ENCODE results near the gene MICOS13.
A peak's percentile ranks its signal among the peaks of the same experiment; 100 is the strongest.

Gene MICOS13

DNA sequence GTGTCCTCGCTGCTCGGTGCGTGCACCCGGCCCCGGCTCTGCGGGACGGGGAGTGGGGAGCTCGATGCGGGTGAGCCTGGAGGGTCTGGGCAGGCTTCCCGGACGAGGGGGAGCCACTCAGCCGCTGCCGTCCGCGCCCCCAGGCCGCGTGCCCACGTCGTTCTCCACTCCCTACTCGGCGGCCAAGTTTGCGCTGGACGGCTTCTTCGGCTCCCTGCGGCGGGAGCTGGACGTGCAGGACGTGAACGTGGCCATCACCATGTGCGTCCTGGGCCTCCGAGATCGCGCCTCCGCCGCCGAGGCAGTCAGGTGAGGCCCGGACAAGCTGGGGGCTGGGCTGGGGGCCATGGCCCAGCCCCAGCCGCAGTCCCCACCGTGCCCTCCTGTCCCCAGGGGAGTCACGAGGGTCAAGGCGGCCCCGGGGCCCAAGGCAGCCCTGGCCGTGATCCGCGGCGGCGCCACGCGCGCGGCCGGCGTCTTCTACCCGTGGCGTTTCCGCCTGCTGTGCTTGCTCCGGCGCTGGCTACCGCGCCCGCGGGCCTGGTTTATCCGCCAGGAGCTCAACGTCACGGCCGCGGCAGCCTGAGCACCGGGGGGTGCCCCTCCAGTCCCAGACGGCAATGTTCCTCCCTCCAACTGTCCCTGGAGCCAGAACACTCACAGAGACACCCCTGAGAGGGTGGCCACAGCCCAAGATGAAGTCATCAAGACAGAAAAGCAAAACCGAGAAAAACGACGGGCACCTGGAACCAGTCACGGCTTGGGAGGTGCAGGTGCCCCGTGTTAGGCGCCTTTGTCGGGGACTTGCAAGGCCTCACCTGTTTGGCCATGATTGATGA is 7.3 kb upstream of the MICOS13 start:
- no peak for DNase-seq (ENCODE audit: low read depth)

DNA sequence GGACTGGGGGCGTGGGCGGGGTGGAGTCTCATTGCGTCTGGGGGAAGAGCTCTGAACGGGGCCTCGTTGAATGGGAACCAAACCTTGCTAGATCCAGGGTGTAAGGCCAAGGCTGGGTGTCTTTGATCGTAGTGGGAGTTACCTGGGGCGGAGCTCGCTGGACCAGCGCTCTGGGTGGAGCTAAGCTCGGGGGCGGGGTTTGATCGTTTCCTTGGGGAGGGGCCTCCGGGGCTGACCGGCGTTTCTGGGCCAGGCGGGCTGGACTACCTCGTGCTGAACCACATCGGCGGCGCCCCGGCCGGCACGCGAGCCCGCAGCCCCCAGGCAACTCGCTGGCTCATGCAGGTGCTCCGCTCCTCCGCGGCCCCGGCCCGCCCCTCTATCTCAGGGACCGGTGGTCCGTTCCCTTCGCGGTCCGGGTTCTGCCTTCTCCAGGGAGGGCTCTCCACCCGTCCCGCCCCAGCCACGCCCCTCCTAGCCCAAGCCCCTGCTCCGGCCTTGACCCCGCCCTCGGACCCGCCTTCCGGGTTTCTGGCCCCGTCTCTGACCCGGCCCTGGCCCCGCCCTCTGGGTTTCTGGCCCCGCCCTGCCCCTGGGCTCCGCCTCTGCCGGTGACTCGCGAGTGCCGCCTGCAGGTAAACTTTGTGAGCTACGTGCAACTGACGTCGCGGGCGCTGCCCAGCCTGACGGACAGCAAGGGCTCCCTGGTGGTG is 6.5 kb upstream of the MICOS13 start:
- peak; percentile 91 for DNase-seq (ENCODE audit: low read depth)

DNA sequence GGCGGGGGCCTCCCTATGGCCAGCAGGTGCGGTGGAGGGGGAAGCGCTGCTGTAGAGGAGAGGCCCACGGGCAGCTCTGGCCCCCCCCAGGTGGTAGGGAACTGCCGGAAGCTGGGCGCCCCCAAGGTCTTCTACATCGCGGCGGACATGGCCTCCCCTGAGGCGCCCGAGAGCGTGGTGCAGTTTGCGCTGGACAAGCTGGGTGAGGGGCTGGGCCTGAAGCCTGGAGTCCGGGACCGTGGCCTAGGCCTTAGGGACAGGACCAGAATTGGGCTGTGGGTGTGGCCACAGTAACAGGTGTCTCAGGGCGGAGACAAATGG is 6.0 kb upstream of the MICOS13 start:
- no peak for DNase-seq (ENCODE audit: low read depth)

DNA sequence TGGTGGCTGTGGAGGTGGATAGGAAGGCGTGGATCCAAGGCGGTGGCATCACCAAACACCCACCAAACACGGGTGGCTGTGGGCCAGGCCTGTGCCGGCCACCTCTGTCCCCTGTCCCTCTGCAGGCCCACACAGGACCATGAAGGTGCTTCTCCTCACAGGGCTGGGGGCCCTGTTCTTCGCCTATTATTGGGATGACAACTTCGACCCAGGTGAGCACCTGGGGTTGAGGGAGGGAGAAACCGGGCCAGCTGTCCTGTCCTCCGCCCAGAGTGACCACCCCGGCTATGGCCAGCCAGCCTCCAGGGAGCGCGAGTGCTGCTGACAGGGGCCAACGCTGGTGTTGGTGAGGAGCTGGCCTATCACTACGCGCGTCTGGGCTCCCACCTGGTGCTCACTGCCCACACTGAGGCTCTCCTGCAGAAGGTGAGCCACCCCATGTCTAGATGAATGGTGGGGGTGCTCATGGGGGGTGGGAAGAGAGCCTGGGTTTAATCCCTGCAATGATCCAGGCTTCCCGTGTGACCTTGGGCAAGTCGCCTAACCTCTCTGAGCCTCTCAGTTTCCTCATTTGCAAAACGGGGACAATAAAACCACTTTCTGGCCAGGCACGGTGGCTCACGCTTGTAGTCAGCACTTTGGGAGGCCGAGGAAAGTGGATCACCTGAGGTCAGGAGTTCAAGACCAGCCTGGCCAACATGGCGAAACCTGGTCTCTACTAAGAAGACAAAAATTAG is 4.5 kb upstream of the MICOS13 start:
- no peak for DNase-seq (ENCODE audit: low read depth)

DNA sequence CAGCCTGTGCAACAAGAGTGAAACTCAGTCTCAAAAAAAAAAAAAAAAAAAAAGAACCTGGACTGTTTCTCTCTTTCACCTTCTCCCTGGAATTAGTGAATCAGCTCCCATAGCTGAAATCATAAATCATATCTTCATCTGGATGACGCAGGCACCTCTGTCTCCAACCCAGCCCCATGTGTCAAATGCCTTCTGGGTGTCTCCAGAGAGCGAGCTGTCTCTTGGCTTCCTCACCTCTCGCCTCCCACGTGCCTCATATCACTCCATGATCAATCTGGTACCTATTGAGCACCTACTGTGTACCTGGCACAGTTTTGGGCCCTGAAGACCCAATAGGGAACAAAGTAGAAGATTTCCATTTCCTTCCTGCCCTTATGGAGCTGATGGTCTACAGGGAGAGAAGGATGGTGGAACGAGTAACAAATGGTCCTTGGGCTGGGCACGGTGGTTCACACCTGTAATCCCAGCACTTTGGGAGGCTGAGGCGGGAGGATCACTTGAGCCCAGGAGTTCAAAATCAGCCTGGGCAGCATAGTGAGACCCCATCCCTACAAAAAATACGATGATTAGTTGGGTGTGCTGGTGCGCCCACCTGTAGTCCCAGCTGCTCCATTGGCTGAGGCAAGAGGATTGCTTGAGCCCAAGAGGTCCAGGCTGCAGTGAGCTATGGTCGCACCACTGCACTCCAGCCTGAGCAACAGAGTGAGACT is 3.0 kb upstream of the MICOS13 start:
- DNase-seq (ENCODE audit: low read depth) = no peak

DNA sequence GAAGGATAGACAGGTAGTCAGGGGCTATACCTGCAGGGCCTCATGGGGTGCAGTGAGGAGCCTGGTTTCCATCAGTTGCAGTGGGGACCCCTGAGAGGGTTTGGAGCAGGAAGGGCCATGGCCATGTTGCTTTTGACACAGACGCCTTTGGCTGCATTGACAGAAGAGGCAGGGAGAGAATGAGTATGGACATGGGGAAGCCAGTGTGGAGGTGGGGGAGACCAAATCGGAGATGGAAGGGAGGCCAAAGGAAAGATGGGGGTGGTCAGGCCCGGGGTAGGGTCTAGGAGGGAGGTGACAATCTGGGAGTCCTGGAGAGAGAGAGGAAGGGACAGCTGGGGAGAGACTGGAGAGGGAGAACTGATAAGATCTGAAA is 1.8 kb upstream of the MICOS13 start:
- no peak for DNase-seq (ENCODE audit: low read depth)

DNA sequence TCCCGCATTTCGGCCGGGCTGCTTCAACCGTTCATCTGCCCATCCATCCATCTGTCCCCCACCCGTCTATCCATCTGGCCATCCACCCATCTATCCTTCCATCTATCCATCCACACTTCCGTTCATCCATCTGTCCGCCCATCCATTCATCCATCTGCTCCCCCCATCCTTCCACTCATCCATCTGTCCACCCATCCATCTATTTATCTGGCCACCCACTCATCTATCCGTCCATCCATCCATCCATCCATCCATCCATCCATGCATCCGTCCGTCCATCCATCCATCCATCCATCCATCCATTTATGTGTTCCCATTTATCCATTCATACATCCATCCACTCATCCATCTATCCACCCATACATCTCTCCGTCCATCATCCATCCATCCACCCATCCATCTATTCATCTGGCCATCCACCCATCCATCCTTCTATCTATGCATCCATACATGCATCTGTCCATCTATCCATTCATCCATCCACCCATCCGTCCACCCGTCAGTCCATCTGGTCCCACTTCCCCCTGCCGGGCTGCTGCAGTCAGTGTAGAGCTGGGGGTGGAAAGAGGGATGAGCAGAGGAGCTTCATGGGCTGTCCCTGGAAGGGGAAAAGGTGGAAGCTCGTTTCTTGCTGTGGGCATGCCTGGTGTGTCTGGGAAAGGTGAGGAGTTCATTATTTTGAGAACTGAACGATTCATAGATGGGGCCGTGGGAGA is 1.2 kb upstream of the MICOS13 start:
- no peak for DNase-seq (ENCODE audit: low read depth)

DNA sequence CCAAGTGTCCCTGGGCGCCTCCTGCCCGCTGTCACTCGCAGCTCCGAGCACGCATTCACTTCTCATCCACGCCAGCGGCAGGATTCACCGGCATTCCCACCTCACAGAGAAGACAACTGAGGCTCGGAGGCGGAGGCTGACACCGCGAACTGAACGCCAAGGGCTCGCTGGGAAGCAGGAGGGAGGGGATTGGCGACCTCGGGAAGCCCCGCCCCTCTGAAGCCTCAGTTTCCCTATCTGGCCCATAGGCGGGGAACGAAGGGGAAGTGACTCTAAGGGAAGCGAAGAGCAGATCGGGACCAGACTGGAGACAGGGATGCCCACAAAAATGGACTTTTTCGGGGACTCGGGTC is 256 bp downstream of the MICOS13 start:
- no peak for DNase-seq (ENCODE audit: low read depth)

DNA sequence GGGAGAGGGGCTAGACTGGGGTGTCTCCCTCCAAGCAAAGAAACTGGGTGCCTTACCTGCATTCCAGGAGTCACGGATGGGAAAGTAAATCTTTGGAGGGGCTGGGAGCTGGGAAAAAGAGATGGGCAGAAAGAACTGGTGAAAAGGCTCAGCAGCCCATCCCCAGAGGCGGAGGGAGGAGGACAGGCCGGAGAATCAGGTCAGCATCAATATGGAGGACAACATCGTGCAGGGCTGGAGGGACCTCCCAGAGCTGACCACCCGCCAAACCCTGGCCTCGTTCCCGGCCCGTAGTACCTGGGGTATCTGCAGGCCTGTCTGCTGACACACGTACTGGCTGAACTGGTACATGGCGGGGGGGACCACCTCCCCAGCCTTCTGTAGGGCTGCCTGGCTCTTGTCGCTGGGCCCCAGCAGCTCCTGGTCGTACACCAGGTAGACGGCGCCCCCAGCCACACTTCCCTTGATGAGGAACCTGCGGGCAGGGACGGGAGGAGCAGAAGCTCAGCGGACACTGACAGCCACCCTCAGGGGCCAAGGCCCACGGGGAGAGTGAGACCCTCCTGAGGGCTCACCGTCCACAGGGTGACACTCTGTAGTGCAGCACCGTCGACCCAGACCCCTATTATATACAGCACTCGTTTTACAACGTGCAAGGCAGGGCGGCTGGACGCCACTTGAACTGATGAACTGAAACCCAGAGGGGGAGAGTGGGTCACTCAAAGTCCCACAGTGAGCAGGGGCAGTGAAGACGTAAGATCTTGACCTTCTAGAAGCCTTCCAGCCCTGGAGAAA is 830 bp downstream of the MICOS13 start:
- no peak for DNase-seq (ENCODE audit: low read depth)

DNA sequence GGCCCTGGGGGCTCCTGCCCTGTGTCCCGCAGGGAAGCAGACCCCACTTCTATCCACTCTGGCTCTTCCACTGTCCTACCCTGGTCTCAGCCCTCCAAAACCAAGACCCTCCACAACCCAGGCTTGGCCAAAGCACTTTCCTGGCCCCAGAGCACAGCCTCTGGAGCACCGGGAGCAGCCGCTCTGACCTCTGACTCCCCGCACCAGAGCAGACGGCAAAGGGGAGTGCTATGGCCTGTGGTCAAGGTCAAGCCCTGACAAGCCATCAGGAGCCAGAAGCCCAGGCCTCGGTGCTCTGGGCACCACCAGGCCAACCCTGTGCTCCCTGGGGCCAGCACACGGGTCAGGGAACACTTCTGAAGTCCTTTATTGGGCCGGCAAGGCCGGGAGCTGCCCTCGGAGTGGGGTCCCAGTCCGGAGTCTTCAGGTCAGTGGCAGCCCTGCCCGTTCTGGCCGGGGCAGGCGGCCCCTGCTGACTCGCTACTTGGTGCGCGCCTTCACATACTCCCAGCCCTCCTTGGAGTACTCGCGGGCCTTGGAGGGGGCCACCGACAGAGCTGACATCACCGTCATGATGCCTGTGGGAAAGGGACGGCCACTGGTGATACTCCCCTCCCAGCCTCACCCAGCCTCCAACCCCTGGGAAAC is 2.1 kb downstream of the MICOS13 start:
- no peak for DNase-seq (ENCODE audit: low read depth)

DNA sequence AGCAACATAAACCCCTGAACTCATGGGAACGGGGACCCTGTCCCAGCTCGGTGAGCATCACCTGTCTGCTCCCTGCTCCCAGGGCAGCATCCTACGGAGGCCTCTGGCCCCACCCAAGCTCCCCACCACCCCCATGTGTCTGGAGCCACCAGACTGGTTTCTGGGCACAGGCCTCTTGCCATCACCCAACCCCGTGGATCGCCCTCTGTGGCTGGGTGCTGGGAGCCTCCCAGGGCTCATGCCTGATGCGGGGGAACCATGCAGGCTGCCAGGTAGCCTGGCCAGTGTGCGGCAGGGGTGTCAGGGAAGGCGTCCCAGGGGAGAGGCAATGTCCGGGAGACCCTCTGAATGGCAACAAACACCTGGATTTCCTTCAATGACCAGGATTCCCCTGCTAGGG is 2.7 kb downstream of the MICOS13 start:
- no peak for DNase-seq (ENCODE audit: low read depth)

DNA sequence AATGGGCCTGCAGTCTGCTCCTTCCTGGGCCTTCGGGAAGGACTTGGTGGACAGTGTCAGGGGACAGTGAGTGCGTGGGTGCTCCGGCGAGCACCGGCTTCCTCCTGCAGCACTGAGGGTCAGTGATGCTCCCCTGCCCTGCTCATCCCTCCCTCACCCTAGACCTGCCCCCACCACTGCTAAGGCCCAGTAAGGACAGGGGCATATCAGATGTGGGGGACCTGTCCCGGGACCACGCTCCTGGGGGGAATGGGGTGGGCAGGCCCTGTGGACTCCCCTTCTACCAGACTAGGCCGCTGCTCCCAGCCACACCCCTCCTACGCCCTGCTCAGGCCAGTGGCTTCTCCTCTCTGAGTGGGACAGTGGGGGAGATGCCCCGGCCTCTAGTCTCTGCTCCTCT is 3.2 kb downstream of the MICOS13 start:
- no peak for DNase-seq (ENCODE audit: low read depth)

DNA sequence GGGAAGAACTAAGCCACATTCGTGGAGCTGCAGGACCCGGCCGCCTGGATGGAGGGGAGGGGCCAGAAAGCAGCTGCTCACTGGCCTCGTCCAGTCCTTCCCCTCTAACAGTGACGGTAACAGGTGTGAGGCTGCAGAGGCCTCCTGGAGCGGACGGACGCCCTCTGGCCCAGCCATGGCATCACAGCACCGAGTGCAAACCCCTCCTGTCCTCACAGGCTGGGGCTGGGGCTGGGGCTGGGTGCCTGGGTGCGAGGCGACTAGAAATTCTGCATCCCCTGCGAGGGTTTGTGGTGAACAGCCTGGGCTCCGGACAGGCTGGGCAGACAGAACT is 3.6 kb downstream of the MICOS13 start:
- no peak for DNase-seq (ENCODE audit: low read depth)

DNA sequence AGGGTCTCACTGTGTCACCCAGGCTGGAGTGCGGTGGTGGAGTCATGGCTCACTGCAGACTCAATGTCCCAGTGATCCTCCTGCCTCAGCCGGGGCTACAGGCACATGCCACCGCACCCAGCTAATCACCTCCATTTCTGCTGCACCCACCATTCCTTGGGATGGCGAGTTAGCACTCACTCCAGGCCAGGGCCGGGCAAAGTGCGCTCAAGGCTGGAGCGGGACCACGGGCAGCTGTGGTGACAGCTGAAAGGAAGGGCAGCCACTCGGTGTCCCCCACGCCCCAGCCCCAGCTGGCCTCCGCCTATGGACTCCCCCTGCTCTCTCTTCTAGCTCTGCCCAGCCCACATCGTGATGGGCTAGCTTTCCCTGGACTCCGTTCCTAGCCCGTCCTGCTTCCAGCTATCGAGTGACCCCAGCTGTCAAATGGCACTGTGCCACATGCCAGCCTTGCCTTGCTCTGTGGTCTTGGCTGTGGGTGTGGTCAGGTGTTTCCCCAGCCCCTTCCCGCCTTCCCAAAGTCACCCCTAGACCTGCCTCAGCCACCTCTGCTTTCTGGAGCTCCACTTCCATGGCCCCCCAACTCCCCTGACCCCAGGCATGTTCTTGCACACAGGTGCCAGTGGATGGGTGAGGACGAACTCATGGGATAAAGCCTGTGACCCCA is 4.1 kb downstream of the MICOS13 start:
- no peak for DNase-seq (ENCODE audit: low read depth)

DNA sequence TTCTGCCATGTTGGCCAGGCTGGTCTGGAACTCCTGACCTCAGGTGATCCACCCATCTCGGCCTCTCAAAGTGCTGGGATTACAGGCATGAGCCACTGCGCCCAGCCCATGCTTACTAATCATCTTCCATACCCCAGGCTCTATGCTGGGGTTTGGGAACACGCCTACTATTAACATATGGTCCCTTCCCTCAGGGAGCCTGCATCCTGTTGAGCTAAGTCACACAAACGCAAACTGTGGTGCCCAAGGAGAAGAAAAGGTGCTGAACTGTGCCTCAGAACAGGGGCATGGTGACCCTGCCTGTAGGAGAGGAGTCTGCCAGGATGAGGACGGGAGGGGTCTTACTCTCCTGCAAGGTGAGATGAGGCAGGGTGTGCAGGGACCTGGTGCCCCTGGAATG is 5.6 kb downstream of the MICOS13 start:
- DNase-seq (ENCODE audit: low read depth) = no peak

DNA sequence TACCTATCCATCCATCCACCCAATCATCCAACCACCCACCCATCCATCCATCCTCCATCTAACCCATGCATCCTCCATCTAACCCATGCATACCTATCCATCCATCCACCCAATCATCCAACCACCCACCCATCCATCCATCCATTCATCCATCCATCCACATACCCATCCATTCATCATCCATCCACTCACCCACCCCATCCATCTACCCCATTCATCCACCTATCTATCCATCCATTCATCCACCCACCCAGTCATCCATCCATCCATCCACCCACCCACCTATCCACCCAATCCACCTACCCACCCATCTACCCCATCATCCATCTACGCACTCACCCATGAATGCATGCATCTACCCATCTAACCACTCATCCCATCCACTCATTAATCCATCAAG is 6.6 kb downstream of the MICOS13 start:
- no peak for DNase-seq (ENCODE audit: low read depth)

DNA sequence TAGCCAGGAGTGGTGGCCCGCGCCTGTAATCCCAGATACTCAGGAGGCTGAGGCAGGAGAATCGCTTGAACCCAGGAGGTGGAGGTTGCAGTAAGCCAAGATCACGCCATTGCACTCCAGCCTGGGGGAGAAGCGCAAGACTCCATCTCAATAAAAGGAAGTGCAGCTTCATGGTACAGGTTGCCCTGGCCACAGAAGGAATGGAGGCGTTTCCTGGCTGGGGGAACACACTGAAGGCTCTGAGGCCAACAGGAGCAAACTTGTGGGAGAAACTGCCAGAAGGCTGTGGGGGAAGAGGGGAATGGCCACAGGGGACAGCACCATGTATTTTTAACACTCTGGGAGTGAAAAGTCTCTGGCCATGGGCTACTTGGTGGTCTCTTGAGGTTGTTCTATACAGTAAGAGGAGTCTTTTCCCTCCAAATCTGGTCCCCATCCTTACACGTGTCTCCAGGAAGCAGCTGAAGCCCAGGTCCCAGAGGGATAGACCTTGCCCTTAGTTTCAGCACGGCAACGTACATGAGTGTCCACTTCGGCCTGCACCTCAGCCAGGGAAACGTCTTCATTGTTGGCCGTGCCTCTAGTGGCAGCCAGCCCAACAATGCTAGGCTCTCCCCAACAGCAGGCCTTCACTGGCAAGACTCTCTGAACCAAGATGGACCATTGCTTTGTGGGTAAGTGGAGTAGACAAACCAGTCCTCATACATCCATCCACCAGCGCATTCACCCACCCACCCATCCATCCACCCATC is 7.4 kb downstream of the MICOS13 start:
- no peak for DNase-seq (ENCODE audit: low read depth)

DNA sequence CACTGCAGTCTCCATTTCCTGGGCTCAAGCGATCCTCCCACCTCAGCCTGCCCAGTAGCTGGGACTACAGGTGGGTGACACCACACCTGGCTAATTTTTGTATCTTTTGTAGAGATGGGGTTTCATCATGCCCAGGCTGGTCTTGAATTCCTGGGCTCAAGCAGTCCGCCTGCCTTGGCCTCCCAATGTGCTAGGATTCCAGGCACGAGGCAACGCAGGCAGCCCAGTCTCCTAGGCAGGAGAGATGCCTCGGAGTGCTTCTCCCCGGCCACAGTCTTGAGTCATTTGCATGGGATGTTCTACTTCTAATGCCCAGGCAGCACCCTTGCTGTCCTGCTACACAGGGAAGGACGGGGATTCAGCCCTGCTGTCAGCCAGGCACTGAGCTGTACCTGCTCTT is 8.7 kb downstream of the MICOS13 start:
- no peak for DNase-seq (ENCODE audit: low read depth)

DNA sequence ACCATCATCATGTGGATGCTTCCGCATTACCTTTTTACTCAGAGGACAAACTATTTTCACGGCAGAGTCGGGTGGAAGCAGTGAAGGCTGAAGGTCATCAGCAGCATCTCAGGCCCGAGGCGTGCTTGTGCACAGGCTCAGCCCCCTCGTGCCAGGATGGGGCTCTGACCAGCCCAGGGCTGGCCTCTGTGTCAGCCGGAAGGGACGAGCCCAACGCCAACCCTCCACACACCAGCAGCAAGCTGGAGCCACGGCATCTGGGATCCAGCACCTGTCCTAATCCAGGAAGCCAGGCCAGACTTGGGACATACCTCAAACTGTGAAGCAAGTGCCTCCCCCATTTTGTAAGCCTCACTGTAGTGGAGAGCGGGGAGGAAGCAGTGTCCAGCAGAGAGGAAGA is 11.1 kb downstream of the MICOS13 start:
- DNase-seq (ENCODE audit: low read depth) = no peak

Measured in stimulated activated CD8-positive, alpha-beta memory T cell treated with anti-CD3 and anti-CD28 coated beads, Interleukin-12 subunit alpha, Interleukin-12 subunit beta, amount 100 ng/mL, for 1 hour (primary cell).